ENCODE data around the gene FLNC.

Gene FLNC

DNA sequence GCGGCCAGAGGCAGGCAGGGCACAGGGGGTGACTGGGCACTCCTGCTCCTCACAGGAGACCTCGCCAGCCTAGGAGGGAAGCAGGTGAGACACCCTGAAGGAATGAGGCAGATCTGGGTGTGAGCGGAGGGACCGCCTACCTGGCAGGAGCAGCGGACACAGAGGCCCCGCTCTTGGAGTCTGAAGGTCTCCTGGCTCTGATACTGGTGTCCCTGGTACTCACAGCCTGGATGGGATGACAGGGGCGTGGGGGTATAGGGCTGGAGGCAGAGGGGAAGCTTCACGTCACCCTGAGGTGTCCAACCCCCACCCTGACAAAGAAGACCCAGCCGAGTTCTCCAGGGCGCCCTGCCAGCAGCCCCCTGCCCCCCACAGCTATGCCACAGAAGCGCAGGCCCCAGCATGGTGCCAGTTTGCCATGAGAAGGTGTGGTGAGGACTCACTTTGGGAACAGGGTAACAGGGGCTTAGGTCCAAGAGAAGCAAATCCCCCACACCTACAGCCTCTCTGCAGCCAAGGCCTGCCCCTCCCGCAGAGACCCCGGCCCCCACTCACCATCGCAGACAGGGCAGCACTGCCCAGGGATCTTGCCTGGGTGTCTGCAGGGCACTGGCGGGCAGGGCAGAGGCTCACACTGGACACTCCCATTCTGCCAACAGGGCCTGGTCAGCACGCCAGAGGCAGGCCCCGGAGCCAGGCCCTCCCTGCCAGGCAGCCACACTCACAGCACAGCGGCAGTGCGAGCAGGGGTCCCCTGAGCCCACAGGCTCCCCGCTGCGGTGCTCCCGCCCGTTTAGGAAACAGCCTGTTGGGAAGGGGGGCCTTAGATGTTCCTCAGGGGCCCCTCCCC, 63.3 kb downstream of the FLNC start:
- DNase-seq (ENCODE audit: low spot score), result no peak

DNA sequence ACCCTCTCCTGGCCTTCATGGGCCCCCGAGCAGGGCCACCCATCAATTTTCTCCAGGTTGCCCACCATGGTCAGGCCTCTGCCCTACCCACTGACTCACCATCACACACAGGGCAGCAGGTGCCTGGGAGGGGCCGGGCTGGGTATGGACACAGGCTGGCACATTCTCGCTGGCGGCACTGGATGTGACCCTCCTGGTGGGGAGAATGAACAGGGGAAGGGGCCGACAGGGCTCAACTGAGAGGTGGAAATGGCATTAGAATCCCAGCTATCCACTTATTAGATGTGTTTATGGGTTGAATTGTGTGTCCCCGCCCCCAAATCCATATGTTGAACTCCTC, 63.9 kb downstream of the FLNC start:
- no peak for DNase-seq (ENCODE audit: low spot score)

DNA sequence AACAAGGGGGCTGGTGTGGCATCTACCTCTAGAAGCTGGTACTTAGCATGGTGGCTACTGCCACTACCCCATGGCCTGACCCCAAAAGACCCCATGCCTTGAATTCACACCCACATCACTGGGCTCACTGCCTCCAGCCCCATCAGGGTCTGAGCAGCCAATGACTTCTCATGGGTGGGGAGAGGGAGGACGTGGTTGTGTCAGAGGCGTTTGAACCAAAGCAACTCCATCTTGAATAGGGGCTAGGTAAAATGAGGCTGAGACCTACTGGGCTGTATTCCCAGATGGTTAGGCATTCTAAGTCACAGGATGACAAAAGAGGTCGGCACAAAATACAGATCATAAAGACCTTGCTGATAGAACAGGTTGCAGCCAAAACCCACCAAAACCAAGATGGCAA, 65.1 kb downstream of the FLNC start:
- no peak for DNase-seq (ENCODE audit: low spot score)

DNA sequence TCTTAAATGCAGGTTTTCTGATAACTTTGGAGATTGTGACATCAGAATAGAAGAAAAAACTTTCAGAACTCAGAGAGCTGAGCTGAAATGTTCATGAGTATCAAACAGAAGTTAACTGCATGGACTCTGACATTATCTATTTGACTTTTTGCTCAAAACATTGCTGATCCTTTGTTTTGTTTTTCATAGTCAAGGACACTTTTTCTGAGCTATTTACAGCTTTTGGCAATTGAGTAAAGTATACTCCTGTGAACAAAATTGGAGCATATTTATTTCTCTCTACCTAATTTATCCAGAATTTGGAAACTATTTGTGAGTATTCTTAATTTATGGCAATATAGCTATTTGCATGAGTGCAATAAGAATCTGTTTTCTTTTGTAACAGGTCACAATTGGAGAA, 69.2 kb downstream of the FLNC start:
- no peak for DNase-seq (ENCODE audit: low spot score)

DNA sequence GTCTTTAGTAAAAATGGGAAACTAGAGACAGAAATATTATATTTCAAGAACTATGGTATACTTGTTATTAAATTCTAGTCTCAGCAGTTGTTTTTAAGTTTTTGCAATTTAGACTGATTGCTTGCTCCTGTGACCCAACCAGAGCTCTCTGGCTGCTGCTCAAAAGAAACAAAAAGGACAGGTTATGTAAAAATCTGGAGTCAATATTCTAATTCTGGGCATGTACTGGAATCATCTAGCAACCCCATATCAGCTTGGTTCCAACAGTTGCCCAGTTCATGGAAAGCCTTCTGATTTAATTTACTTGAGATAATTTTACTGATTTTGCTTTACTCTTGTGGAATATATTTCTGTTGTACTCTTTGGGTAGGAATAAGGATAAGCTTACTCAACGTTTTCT, 70.0 kb downstream of the FLNC start:
- DNase-seq (ENCODE audit: low spot score), result no peak

DNA sequence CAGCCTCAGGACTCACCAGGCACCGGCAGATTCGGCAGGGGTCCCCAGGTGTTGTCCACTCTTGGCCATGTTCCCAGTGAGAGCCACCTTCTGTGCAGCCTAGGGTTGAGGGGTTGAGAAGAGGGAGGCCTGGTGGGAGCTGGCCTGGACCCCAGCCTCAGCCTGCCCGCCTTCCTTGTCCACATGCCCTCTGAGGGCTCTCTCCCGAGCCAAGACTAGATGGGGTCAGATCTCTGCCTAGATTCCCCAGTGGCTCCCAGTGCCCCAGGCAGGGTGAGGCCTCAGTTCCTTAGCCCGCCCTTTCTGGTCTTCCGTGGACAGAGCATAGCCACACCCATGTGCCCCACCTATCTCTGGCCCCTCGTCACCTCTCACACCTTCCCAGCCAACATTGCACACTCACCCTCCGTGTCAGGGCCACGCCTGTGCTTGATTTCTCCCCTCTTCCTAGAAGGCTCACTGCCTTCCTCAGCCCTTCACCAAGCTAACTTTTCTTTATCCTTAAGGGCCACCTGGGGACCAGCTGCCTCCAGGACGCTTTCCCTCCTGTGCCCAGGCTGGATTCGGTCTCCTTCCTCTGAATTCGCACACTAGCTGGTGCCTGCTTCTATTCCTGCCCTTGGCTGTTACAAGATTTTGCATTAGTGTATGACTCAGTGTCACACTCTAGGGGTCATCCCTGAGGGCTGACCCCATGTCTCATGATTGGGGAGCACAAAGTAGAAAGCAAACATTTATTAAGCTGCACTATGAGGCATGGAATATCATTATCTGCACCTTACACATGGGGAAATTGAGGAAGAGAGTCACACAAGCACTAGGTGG, 72.8 kb downstream of the FLNC start:
- no peak for DNase-seq (ENCODE audit: low spot score)

DNA sequence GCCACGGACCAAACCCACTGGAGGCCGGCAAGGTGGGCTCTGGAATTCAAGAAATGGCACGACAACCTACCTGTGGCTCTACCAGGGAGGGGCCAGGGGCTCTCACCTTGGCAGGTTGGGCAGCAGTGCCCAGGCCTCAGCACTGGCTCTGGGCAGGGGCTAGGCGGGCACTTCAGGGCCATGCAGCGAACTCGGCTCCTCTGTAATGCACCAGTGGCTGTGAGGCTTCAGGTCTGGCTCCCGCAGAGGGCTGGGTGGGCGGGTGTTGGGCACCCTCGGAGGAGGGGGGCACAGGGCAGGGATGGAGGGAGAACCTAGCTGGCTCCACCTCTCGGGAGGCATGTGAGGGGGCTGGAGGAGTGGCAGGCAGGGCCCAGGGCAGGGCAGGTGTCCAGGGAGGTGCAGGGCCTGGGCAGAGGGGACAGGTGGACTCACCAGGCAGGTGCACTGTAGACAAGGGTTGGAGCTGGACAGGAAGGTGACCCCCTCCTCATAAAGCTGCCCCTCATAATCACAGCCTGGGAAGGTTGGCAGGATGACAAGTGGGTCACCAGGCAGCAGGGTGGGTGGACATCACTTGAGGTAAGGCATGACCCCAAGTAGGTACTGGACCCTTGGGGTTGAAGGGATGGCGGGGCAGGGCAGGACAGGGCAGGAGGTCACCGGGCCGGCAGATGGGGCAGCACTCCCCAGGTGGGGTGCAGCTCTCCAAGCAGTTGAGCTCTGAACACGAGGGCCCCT, 73.6 kb downstream of the FLNC start:
- DNase-seq (ENCODE audit: low spot score), result no peak

DNA sequence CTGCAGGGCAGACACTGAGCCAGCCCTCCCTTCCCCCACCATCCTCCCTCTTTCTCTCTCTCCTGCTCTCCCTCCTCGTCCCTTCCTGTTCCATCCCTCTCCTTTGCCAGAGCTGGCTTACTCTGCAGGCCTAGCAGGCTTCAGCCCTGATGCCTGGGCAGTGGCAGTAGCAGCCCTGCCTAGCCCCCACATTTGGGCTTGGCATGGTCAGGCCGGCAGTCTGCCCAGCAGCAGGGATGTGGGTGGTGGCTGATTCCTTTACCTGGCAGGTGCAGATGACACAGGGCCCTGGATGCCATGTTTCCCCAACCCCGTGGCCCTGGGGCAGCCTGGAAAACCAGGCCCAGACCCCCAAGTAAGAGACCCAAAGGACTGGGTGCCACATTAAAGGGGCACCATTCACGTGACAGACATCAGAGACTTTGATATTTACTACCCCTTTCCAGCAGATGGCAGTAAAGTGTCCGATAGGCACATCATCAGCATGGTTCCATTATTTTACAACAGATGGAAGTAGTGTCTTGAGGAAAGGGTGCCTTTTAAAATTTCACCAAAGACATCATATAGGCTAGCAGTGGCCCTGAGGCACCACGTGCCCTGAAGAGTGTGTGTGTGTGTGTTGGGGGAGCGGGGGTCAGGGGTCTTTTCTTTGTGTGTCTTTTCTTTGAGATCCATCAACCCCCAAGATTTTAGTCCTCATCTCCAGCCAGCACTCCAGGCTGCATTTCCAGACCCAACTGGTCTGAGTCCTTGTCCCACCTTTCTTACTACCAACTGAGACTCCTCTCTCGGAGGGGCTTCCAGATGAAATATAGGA, 74.4 kb downstream of the FLNC start:
- peak; percentile 49 for DNase-seq (ENCODE audit: low spot score)

DNA sequence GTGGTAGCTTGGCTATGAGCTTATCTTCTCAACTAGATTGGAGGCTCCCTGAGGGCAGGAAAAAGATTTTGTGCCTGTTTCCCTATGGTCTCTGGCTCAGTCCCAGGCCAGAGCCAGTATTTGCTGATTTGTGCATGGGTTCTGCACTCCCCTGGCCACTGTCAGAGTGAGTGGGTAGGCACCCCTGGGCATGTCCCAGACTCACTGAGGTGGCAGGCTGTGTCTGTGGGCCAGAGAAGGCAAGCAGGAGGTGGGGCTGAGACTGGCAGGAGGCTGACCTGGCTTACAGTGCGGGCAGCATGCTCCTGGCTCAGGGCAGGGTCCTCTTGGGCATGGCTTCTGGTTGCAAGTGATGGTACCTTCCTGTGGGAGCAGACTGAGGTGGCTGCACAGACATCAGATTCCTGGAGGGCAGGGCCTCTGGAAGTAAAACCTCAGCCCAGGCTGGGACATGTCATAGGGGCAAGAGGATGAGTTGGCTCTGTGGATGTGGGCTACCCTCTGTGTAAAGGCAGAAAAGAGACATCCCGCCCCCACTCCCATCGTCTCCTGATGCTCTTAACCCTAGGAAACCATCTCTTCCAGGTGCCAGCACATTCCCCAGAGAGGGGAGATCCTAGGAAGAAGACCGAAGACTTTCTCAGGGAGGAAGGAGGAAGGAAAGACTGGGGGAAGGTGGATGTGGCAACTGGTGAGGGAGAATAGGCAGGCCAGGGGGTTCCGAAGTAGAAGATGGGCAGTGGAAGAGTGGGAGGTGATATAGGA, 76.0 kb downstream of the FLNC start:
- no peak for DNase-seq (ENCODE audit: low spot score)

DNA sequence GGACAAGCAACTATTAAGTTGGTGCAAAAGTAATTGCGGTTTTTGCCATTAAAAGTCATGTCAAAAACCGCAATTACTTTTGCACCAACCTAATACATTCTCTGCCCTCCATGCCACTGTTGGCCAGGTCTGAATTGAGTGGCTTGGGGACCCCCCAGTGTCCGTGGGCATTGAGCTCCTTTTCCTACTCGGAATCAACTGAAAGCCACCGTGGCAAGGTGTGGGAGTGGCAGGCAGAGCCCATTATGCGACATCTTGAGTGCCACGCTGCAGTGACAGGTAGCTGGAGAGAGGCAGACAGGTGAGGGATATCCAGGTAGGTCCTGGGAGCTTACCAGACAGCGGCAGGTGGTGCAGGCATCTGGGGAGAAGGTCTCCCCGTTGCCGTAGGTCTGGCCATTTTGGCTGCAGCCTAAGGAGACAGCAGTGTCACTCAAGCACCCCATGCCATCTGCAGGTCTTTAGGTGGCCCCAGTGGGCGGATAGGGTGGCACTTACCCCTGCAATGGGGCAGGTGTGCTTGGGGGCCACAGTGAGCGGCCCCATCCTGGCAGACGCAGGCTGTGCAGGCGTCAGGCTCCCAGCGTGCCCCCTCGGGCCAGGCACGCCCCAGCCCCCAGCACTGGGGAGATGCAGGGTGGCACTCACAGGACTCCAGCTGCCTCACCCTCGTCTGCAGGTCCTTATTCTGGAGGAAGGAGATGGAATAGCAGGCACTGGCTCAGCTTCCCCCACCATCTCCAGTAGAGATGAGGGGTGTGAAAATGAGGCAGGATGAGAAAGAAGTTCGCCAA, 76.8 kb downstream of the FLNC start:
- DNase-seq (ENCODE audit: low spot score), result no peak
